GM21723 (cell line): Measurements from ENCODE around the gene PTTG1.
"Not testable (repeated sequence)": the region's sequence is repeated elsewhere in the genome, so short reads cannot be mapped to it uniquely, and the experiment has no call there.

Experiments used
- ATAC-seq: cut with Tn5 transposase; IDR thresholded peaks from one replicate; pipeline ENCODE4 v1.9.1; 2021; ENCODE audit warnings: mild to moderate bottlenecking, moderate library complexity; ENCODE audit not compliant: unreplicated experiment

PTTG1 gene

DNA sequence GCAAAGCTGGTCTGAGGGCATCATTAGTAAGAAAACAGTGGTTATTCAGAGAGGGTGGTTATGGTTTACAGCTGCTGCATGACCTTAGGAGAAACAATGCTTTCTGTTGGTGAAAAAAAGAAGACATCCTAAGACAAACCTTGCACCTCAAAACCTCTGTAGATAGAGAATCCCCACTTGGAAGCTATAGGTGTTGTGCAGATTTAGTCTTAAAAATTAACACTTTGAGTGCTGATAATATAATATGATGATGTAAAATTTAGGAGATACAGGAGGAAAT is 1.4 kb upstream of the PTTG1 start:
- no peak for ATAC-seq

DNA sequence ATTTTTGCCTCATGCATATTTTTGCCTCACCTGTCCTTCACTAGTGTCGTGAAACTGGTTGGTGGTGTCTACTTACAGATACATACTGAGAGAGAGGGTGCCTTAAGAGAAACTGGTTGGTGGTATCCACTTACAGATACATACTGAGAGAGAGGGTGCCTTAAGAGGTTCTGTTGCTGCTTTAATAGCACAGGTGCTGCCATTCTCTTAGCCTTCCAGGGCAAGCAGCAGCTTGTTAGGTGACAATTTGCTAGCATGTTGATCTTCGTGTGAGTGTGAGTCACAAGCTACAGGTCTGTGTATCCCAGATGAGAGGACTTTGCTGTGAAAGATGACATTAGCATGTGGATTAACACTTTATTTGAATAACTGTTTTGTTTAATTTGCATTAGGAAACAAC is 1.4 kb downstream of the PTTG1 start:
- ATAC-seq, result no peak

DNA sequence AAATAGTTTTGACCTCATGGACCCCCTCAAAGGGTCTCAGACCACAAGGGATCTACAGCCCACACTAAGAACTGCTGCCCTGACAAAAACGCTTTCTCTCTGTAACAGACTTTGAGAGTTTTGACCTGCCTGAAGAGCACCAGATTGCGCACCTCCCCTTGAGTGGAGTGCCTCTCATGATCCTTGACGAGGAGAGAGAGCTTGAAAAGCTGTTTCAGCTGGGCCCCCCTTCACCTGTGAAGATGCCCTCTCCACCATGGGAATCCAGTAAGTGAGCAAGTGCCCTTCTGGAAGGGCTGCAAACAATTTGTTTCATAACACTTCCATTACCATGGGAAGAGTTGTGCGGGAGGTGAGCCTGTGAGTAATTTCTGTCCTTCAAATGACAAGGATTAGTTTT is 6.0 kb downstream of the PTTG1 start:
- no peak for ATAC-seq

DNA sequence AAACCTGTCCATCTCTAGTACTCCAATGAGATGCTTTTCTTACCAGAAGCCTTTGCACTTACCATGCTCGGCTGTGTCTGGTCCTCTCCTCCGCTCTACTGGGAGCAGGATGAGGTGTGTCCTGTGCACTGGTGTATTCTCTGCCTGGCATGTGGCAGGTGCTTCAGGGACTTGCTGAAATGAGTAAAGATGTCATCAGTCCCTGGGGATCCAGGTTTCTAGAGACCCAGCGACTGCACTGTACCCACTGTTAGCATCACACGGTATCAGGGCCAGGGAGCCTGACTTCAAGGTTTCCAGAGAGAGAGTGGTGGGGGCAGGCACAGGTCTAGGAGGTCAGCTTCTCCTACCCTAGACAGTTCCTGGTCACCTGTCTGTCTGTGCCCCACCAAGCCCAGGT is 10.5 kb downstream of the PTTG1 start:
- ATAC-seq, result no peak

DNA sequence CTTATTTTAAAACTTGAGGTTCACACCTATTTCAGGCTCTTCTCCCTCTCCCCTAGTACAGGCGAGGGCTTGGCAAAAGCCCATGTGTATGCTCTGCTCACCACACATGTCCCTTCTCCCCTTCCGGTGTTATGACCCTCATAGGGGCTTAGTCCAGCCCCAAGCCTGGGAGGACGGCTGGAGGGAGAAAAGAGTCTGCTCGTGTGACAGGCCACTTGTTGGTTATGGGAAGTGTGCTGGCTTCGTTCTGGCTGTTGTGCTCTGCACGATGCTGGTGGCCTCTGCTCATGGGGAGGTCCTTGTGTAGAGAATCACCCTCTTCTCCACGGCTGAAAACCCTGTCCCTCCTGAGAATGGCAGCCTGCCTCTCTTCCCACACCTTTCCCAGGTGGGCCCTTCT is 11.1 kb downstream of the PTTG1 start:
- ATAC-seq, result no peak

DNA sequence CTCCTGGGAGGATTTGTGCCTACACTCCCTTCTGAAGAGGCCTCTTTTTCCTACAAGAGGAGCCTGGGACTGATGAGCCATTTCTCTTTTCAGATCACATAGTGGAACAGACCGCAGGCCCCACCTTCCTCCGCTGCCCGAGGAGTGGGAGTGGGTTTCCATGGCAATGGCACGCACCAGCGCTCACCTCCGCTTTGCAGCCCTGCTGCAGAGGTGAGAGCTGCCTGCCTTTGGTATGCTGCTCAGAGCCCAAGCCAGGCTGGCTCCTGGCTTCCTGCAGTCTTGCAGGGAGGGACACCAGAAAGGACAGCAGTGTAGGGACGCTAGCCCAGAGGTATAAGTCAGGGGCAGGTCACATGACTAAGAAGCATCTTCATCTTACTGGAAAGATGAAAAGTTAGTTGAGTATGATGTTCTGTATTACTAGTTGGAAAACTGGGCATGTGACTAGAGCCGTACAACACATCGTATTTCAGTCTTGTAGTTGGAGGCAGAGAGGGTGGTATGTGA is 12.4 kb downstream of the PTTG1 start:
- ATAC-seq, result peak; percentile 82

DNA sequence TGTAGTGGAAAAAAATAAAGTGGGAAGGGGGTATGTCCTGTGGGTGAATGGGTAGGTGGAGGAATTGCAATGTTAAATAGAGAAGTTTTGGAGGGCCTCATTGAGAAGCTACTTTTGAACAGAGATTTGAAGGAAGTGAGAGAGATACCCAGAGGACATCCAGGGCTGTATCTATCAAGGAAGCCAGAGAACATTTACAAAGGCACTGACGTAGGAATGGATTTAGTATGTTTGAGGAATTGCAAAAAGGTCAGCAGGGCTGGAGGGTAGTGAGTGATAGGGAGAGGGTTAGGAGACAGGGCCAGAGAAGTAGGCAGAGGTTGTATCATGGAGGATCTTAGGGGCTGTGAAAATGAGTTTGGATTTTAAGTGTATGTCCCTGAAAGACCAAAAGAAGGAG is 13.9 kb downstream of the PTTG1 start:
- ATAC-seq, result no peak

DNA sequence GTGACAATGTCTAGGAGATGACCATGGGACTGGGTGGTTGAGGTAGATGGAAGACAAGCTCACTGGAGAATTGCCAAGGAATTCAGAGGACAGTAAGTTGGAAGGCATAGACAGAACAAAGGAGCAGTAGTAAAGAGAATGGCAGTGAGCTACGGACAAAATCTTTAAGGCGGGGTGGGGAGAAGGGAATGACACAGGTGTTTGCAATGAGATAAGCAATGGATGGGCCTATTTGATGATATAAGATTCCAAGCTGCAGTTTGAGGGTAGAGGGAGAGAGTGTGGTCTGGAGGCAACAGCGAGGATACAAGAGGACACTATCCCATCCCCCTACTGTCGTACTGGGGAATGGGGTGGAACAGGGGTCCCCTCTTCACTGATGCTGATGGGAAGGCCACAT is 14.4 kb downstream of the PTTG1 start:
- no peak for ATAC-seq

DNA sequence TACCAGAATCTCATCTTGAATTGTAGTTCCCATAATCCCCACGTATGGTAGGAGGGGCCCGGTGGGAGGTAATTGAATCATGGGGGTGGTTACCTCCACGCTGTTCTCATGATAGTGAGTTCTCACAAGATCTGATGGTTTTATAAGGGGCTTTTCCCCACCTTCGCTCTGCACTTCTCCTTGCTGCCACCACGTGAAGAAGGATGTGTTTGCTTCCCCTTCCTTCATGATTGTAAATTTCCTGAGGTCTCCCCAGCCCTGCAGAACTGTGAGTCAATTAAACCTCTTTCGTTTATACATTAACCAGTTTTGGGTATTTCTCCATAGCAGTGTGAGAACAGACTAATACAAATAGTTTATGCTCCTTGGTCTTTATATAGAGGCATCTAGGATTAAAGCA is 15.0 kb downstream of the PTTG1 start:
- not testable (repeated sequence) for ATAC-seq

DNA sequence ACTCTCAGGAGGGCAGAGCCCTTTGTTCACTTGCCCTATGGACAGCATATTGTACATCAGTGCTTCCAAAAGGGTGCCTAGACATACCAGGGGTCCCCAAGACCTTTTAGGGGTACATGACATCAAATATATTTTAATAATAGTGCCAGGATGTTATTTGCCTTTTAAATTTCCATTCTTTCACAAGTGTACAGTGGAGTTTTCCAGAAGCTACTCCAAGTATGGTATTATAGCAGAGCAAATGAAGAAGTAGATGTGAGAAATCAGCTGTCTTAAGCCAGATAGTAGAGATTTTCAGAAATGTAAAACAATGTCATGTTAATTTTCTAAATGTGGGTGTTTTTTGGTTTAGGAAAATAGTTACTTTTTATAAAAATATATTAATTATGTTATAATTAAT is 15.6 kb downstream of the PTTG1 start:
- ATAC-seq, result no peak

DNA sequence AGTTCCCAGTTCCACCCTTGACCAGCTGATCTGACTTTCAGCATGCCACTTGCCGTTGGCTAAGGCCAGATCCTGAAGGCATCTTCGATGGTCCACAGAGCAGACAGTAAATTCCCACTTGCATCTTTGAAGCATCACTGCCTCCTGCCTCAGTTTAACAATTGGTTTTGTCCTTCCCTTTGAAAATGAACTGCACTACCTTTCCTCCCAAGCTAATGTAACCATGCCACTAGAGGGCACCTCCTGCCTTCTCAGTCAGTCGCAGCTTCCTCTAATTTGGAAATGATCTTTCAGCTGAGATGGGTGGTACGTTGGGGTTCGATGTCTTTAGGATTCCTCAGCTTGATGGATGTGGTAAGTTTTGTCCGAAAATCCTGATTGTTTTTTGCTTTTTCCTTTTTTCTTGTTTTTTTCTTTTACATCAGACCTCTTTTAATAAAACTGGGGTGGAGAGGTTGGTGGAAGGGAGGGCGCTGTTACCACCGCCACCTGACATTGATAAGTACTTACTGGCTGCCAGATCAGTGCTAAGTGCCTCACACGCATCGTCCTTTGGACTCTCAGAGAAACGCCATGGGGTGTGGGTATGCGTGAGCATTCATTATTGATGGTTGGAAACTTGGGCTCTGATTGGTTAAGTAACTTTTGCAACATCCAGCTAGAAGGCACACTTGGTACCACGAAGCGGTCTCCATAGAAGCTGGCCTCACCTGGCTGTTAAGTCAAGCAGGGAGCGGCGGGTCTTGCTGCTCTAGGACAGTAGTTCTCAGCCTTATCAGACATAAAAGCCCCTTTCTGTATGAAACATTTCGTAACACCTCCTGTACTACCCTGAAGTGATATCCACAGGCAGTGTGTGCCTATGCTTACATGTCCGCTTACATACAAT is 16.9 kb downstream of the PTTG1 start:
- ATAC-seq, result peak; percentile 34

DNA sequence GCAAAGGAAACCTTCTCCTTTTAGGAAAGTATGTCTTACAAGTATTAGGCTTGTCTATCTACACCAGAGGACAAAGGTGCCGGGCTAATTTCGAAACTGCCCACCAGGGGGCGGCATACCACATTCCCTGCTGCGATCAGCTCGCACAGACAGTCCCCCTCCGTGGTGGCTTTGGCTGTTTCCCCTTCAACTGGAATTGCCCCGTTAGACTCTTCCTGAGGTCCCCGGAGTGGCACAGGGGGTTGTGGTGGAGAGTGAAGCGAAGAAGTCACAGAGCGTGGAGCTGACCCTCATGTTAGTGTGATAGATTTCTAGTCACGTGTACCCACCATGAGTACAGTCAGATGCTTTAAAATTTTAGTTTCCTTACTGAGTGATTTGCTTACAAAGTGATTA is 17.5 kb downstream of the PTTG1 start:
- peak; percentile 63 for ATAC-seq

DNA sequence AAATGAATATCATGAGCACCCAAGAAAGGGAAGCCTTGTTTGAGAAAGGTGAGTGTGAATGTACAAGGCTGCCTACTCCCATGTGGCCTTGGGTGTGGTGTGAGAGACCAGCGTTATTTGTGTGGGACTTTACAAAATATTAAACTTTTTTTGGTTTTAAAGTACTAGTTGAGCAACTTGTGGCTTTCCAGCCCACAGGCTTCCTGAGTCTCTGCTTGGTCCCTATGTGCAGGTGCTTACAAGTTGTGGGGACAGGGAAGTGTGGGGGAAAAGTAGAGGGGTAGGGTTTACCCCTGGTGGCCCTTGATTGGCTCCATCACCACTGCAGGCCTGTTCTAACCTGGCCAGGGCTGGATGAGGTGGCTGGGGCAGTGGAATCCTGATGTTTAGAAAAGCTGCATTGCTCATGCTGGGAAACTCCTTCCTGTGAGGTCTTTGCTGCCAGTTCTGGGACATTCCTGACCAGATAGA is 19.7 kb downstream of the PTTG1 start:
- peak; percentile 17 for ATAC-seq

DNA sequence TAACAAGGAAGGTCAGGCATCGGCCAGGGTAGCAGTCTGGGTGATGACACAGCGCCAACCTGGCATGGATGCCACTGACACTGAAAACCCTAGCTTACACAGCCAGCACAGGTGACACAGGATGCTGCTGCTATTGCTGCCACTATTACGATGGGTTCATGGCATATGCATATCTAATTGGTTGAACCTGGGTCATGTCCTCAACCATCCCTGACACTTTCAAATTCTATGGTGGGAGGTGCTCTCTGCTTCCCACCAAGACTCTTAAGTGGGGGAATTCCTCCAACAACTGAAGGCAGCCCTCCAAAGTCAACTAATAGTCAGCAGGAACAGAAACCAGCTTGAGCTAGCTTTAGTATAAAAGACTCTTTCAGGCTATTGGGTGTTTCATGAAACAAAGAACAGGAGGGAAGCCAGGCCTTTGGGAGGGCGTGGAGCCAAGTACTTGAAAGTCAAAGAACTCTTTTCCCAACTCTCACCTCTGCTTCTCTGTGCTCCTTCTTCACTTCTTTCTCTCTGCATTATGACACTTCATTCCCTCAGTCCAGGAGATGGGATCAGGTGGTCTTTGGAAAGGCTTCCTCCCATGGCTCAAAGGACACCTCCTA is 21.3 kb downstream of the PTTG1 start:
- ATAC-seq, result peak; percentile 24

DNA sequence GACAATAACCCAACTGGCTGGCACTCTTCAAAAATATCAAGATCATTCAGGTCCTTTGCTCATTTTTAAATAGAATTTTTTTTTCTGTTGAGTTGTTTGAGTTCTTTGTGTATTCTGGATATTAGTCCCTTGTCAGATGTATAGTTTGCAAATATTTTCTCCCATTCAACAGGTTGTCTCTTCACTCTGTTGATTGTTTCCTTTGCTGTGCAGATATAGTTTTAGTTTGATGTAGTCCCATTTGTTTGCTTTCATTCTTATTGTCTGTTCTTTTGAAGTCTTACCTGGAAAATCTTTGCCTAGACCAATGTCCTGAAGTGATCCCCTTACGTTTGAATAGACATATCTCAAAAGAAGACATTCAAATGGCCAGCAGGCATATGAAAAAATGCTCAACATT is 22.8 kb downstream of the PTTG1 start:
- ATAC-seq, result no peak

DNA sequence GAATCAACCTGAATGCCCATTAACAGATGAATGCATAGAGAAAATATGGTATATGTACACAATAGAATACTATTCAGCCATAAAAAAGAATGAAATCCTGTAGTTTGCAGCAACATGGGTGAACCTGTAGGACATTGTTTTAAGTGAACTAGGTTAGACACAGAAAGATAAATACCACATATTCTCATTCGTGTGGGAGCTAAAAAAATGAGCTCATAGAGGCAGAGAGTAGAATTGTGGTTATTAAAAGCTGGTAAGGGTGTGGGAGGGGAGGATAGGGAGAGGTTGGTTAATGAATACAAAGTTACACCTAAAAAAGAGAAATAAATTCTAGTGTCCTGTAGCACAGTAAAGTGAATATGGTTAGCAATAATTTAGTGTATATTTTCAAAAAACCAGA is 23.5 kb downstream of the PTTG1 start:
- ATAC-seq, result no peak

DNA sequence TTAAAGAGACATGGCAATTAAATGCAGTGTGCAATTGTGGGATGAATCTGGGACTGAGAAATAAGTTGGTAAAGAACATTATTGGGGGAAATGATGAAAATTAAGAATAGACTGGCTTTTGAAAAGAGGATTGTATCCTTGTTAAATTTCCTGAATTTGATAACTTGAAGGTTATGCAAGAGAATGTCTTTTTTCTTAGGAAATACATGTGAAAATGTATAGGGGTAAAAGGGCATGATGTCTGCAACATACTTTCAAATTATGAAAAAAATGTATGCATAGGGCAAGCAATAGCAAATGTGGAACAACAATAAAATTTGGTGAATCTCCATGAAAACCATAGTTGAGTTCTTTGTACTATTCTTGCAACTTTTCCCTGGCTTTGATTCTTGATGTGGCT is 24.1 kb downstream of the PTTG1 start:
- ATAC-seq, result no peak

DNA sequence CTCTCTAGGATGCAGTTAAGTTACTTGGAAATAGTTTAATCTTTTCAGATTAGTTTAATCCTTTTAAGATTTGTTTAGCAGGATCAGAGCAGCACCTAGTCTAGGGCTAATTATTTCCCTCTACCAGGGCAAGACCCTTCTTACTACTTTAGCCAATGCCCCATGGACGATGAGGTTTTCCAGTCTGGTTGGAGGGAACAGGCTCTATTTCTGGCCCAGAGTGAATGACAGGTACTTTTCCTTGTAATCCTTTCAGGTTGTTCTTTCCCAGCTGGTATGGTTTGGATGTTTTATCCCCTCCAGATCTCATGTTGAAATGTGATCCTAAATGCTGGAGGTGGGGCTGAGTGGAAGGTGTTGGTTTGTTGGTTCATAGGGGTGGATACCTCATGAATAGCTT is 27.2 kb downstream of the PTTG1 start:
- no peak for ATAC-seq

DNA sequence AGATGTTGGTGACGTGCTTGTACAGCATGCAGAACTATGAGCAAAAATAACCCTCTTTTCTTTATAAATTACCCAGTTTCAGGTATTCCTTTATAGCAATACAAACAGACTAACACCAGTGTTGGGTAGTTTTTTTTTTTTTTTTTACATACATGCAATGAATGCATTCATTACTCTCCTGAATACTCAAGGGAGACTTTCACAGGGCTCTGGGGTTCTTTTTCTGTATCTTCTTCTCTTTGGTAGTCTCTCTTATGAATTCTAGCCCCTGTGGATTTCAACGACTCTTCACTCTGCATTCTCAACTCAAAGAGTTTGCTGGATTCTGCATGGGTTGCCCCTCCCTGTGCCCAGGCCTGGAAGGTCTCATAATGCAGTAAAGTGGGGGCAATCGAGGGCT is 27.8 kb downstream of the PTTG1 start:
- ATAC-seq, result no peak

DNA sequence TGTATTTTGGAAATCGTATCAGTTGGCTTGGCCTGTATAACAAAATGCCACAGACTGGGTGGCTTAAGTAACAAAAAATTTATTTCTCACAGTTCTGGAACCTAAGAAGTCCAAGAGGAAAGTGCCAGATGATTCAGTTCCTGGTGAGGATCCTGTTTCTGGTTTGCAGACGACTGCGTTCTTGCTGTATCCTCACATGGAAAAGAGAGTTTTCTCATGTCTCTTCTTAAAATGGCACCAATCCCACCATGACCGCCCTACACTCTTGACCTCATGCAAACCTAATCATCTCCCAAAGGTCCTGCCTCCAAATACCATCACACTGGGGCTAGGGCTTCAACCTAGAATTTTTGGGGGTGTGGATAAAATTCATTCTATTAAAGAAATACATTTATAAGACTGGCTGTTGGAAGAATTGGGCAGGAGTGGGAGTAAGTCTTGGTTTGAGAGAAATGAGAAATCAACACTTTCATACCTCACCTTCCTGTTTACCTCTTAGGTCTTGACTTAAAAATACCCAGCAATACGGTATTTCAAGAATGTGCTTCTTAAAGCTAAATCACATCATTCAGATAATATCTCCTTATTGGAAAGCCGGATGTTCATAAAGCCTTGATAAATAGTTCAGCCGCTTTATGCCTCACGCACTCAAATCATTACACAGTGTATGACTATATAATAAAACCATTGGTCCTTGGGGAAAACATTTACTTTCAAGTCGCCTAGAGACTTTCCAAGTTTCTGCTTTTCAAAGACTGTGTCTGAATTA is 28.7 kb downstream of the PTTG1 start:
- ATAC-seq, result peak; percentile 62

DNA sequence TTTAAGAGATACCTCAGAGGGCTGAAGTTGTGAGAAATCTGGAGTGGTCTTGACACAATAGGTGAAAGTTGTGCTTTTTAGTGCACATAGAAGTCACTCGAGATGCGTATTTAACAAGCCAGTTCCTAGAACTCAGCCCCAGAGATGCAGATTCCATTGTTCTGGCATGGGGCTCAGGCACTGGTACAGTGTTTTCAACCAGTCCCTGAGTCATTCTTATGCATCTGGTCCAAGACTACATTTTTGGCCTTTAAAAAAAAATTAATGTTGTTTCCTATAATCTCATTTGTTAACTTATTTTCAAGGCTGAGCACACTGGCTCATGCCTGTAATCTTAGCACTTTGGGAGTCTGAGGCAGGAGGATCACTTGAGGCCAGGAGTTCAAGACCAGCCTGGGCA is 29.6 kb downstream of the PTTG1 start:
- no peak for ATAC-seq

DNA sequence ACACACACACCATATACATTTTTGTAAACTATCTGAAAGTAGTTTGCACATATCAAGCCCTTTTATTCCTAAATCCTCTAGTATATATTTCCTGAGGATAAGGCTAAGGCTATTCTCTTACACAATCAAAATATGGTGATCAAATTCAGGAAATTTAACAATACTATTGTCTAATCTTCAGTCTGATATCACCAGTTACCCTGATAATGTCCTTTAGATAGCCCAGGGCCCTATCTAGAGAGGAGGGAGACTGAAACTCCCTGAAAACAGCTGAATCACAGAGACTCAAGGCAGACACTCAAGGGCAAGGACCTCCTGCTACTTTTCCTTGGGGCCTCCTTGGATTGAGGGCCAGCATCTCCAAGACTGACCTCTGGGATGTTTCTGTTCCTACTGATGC is 30.4 kb downstream of the PTTG1 start:
- no peak for ATAC-seq
